WI38 (cell line): ENCODE measurements around the gene UQCRQ.
"Not testable (repeated sequence)": the region's sequence is repeated elsewhere in the genome, so short reads cannot be mapped to it uniquely, and the experiment has no call there.

ENCODE experiments used
- H3K4me3 ChIP-seq: 2 replicates; pipeline ENCODE4 v1.5.1; 2011; ENCODE audit warnings: low read depth, mild to moderate bottlenecking, control low read depth, low read length
- TF ChIP-seq, protein P1 (sequence below): IDR thresholded peaks from 2 replicates; pipeline ENCODE4 v1.5.1; 2012; ENCODE audit warnings: low read depth, mild to moderate bottlenecking, control low read depth, low read length

UQCRQ gene

DNA sequence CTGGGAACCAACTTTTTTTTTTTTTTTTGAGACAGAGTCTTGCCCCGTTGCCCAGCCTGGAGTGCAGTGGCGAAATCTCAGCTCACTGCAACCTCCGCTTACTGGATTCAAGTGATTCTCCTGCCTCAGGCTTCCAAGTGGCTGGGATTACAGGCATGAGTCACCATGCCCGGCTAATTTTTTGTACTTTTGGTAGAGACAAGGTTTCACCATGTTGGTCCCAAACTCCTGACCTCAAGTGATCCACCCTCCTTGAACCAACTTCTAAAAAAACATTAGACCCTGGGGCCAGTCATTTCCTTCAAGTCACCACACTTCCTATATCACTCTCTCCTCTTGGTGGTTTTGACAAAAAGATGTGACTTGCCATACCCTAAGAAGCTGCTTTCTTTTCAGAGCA is 25.1 kb upstream of the UQCRQ start:
- TF ChIP-seq, protein P1, sequence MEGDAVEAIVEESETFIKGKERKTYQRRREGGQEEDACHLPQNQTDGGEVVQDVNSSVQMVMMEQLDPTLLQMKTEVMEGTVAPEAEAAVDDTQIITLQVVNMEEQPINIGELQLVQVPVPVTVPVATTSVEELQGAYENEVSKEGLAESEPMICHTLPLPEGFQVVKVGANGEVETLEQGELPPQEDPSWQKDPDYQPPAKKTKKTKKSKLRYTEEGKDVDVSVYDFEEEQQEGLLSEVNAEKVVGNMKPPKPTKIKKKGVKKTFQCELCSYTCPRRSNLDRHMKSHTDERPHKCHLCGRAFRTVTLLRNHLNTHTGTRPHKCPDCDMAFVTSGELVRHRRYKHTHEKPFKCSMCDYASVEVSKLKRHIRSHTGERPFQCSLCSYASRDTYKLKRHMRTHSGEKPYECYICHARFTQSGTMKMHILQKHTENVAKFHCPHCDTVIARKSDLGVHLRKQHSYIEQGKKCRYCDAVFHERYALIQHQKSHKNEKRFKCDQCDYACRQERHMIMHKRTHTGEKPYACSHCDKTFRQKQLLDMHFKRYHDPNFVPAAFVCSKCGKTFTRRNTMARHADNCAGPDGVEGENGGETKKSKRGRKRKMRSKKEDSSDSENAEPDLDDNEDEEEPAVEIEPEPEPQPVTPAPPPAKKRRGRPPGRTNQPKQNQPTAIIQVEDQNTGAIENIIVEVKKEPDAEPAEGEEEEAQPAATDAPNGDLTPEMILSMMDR: no peak
- H3K4me3 ChIP-seq: no peak overlapping the region

DNA sequence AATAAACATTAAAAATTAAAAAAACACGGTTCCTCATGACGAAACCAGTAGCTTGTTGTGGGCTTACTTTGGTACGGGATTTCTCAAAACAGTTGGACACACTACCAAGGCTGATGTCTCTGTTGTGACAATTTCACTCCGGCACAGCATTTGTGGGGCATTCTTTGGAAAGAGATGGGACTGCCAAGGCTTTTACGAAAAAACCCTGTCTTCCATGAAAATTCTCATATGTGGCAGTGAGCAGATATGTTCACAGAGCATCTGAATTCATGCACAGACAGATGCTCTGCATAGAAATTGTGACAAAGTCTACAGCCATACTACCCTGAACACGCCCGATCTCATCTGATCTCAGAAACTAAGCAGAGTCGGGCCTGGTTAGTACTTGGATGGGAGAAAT is 18.2 kb upstream of the UQCRQ start:
- TF ChIP-seq, protein P1: no peak
- H3K4me3 ChIP-seq: no peak overlapping the region

DNA sequence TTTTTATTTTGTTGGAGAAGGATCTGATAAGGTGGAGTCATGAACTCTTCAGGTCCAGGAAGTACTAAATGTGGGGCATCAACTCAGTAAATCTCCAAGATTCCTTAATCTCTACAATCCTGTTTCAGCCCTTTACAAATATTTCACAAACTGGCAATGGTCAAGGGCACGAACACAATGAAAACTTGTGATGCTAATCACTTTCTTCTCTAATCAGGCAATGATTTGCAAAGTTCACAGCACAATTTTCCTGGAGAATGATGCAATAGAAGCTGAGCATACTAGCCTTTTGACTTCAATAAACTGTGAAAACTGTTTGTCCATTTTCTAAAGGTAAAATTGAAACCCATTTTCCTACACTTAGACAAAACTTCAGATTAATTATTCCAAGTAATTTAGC is 17.1 kb upstream of the UQCRQ start:
- no peak overlapping the region for H3K4me3 ChIP-seq
- TF ChIP-seq, protein P1: no peak

DNA sequence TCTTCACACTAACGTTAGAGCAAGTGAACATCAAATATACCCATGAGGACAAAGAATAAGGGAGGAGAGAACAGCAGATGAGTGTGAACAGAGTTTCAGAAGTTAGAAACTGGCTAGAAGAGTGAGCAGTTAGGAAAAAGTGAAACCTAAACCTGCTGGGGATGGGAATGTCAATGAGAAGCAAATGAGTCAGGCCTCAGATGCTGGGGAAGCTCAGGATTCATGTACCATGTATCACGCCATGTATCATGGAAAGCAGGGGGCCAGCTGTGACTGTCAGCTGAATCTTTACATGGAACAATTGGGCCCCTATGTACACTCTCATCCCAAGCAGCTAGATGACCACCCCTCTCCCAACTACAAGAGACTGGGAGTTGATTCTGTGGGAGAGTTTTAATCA is 16.4 kb upstream of the UQCRQ start:
- TF ChIP-seq, protein P1: no peak
- H3K4me3 ChIP-seq: no peak overlapping the region

DNA sequence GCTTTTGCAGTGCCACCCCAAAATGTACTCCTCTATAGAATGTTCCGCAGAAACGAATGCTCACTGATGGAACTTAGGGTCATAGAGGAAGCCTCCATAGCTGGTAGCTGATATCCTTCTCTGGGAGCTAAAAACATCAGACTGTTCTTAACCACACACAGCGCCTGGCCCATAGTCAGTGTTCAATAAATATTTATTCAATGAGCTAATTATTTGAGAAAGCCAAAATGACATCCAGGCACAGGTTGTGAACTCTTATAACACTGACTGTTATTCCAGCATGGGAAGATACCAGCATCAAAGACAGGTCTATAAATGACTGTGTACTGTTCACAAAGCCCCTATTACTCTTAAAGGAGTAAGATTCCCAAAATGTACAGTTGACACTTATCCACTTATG is 13.1 kb upstream of the UQCRQ start:
- TF ChIP-seq, protein P1: no peak
- no peak overlapping the region for H3K4me3 ChIP-seq

DNA sequence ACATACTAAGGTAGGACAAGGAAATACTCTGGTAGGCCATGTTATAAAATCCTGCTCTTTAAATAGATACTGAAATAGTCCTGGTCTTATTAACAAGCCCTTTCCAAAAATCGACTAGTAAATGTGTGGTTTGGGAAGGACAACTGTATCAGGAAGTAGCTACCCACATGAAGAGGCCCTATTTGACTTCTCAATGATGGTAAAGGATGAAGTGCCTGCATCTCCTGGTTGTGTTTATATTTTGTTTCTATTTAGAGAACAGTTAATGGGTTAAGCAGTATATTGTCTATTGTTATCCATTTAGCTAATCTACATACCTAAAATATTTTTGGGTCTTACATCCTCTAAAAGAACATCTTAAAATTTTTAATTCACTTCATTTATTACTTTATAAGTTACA is 12.7 kb upstream of the UQCRQ start:
- no peak overlapping the region for H3K4me3 ChIP-seq
- TF ChIP-seq, protein P1: no peak

DNA sequence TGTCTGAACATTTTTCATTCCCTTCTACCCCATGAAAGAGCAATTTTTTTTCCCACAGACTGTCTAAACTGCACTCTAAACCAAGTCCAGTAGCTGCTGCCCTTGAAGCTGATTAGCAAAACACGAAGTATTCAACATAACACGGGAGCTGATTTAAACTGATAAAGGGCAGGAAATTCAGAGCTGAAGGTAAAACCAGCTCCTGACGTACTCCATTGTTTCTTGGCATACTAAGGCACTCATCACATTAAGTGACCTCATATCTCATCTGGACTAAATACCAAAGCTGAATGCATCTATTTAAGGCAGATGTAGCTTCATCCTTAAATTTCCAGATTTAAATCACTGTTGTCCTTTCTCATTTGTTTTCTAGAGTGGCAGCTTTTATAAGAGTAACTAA is 12.1 kb upstream of the UQCRQ start:
- H3K4me3 ChIP-seq: no peak overlapping the region
- TF ChIP-seq, protein P1: no peak

DNA sequence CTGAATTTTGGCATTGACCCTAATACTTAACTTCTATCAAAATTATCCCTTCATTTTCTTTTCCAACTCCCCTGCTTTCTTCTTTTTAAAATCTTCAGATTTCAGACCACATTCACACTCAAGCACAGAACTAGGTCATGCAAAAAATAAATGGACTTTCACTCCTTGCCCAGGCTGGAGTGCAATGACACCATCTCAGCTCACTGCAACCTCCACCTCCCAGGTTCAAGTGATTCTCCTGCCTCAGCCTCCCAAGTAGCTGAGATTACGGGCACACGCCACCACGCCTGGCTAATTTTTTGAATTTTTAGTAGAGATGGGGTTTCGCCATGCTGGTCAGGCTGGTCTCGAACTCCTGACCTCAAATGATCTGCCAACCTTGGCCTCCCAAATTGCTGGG is 11.4 kb upstream of the UQCRQ start:
- not testable (repeated sequence) for H3K4me3 ChIP-seq
